ENCODE data around the gene ME1.
"Not testable (repeated sequence)": the region's sequence is repeated elsewhere in the genome, so short reads cannot be mapped to it uniquely, and the experiment has no call there.

The ME1 gene

DNA sequence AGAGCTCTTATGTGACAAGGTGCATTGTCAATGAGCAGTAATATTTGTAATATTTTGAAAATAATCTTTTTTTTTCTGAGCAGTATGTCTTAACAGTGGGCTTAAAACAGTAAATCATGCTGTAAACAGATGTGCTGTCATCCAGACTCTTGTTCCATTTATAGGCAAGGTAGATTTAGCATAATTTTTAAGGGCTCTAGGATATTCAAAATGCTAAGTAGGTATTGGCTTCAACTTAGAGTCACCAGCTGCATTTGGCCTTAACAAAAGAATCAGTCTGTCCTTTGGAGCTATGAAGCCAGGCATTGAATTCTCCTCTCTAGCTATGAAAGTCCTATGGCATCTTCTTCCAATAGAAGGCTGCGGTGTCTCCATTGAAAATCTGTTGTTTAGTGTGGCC is 63.7 kb downstream of the ME1 start:
- Histone ChIP-seq H3K9me3 (ENCODE audit: control insufficient read depth, insufficient read depth, low read depth, low read length) (no peaks in the 10 kb centered on the region), H3K36me3 (ENCODE audit: control insufficient read depth in 2 of 2, insufficient read depth in 1 of 2, low read length in 2 of 2) (peaks cover 0 to 9% of the 10 kb centered on the region in 2 experiments; a peak in 1 of 3 replicates), H3K27ac (ENCODE audit: extremely low read depth, low read depth, low read length) (no peak overlapping the region), H3K4me3 (ENCODE audit: low read depth, low read length) (no peak overlapping the region), H3K4me1 (ENCODE audit: control insufficient read depth, insufficient read depth, low read length) (no peaks in the 10 kb centered on the region)
- POLR2A ChIA-PET: no interaction called here
- no peak for TF ChIP-seq ZNF335 (tag by site-specific recombination; conservative IDR thresholded peaks at IDR 0.05)
- TF ChIP-seq, protein P1, sequence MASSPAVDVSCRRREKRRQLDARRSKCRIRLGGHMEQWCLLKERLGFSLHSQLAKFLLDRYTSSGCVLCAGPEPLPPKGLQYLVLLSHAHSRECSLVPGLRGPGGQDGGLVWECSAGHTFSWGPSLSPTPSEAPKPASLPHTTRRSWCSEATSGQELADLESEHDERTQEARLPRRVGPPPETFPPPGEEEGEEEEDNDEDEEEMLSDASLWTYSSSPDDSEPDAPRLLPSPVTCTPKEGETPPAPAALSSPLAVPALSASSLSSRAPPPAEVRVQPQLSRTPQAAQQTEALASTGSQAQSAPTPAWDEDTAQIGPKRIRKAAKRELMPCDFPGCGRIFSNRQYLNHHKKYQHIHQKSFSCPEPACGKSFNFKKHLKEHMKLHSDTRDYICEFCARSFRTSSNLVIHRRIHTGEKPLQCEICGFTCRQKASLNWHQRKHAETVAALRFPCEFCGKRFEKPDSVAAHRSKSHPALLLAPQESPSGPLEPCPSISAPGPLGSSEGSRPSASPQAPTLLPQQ (tag by site-specific recombination; IDR thresholded peaks at IDR 0.05): no peak
- TF ChIP-seq ZNF302 (tag by site-specific recombination; IDR thresholded peaks at IDR 0.05; ENCODE audit: low read depth): no peak
- no peak for TF ChIP-seq ZNF221 (tag by site-specific recombination; IDR thresholded peaks at IDR 0.05; ENCODE audit: borderline replicate concordance)
- TF ChIP-seq, protein P2, sequence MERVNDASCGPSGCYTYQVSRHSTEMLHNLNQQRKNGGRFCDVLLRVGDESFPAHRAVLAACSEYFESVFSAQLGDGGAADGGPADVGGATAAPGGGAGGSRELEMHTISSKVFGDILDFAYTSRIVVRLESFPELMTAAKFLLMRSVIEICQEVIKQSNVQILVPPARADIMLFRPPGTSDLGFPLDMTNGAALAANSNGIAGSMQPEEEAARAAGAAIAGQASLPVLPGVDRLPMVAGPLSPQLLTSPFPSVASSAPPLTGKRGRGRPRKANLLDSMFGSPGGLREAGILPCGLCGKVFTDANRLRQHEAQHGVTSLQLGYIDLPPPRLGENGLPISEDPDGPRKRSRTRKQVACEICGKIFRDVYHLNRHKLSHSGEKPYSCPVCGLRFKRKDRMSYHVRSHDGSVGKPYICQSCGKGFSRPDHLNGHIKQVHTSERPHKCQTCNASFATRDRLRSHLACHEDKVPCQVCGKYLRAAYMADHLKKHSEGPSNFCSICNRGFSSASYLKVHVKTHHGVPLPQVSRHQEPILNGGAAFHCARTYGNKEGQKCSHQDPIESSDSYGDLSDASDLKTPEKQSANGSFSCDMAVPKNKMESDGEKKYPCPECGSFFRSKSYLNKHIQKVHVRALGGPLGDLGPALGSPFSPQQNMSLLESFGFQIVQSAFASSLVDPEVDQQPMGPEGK (tag by site-specific recombination; IDR thresholded peaks at IDR 0.05): no peak
- TF ChIP-seq ZNF311 (tag by site-specific recombination; IDR thresholded peaks at IDR 0.05; ENCODE audit: borderline replicate concordance): no peak
- no peak for TF ChIP-seq ZNF510 (tag by site-specific recombination; IDR thresholded peaks at IDR 0.05; ENCODE audit: insufficient replicate concordance)
- CTCF ChIA-PET: interaction anchor here (0.5 to 0.7 kb wide), 2 partner anchors 13 to 50 kb away, joined by 4 read pairs; no protein-coding TSS in a partner anchor

DNA sequence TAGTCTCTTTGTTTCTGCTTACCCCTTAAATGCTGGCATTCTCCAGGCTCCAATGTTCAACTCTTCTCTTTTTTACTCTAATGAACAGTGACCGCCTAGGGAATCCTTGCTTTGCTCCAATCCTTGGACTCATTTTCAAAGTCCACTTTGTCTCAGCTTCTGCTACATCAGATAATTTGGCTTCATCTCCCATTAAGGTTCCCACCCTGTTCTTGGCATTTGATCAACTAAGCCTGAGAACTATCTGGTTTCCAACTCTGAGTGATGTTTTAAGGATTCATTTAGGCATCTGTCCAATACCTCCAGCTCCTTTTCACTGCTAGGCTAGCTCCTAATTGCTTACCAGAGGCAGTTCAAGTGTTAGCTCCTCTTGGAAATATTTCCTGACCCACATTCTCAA is 64.9 kb downstream of the ME1 start:
- H3K9me3 ChIP-seq (ENCODE audit: control insufficient read depth, insufficient read depth, low read depth, low read length): no peaks in the 10 kb centered on the region
- no peak overlapping the region for H3K4me3 ChIP-seq (ENCODE audit: low read depth, low read length)
- no peaks in the 10 kb centered on the region for H3K4me1 ChIP-seq (ENCODE audit: control insufficient read depth, insufficient read depth, low read length)
- H3K27ac ChIP-seq (ENCODE audit: extremely low read depth, low read depth, low read length): no peak overlapping the region
- H3K36me3 ChIP-seq (ENCODE audit: control insufficient read depth in 2 of 2, insufficient read depth in 1 of 2, low read length in 2 of 2): peaks cover 0 to 9% of the 10 kb centered on the region in 2 experiments; a peak in 1 of 3 replicates
- ChIA-PET POLR2A (no interaction called here), CTCF (interaction anchor here (2.0 kb wide), 1 partner anchor 146 kb away, joined by 8 read pairs; the partner anchor contains the start of gene PRSS35)
- TF ChIP-seq ZNF785 (tag by site-specific recombination; IDR thresholded peaks at IDR 0.05): no peak
- no peak for TF ChIP-seq ZNF677 (tag by site-specific recombination; IDR thresholded peaks at IDR 0.05)
- no peak for TF ChIP-seq ZNF623 (tag by site-specific recombination; IDR thresholded peaks at IDR 0.05)
- TF ChIP-seq, protein P3, sequence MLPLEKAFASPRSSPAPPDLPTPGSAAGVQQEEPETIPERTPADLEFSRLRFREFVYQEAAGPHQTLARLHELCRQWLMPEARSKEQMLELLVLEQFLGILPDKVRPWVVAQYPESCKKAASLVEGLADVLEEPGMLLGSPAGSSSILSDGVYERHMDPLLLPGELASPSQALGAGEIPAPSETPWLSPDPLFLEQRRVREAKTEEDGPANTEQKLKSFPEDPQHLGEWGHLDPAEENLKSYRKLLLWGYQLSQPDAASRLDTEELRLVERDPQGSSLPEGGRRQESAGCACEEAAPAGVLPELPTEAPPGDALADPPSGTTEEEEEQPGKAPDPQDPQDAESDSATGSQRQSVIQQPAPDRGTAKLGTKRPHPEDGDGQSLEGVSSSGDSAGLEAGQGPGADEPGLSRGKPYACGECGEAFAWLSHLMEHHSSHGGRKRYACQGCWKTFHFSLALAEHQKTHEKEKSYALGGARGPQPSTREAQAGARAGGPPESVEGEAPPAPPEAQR (tag by site-specific recombination; IDR thresholded peaks at IDR 0.05): no peak
- TF ChIP-seq ZNF112 (tag by site-specific recombination; IDR thresholded peaks at IDR 0.05): no peak
- no peak for TF ChIP-seq ZNF473 (tag by site-specific recombination; IDR thresholded peaks at IDR 0.05)
- no peak for TF ChIP-seq MZF1 (tag by site-specific recombination; IDR thresholded peaks at IDR 0.05; ENCODE audit: borderline replicate concordance)
- no peak for TF ChIP-seq YY2 (tag by site-specific recombination; IDR thresholded peaks at IDR 0.05)
- TF ChIP-seq ZNF37A (tag by site-specific recombination; IDR thresholded peaks at IDR 0.05): no peak
- TF ChIP-seq ZNF621 (tag by site-specific recombination; IDR thresholded peaks at IDR 0.05): no peak
- TF ChIP-seq GLIS1 (tag by site-specific recombination; IDR thresholded peaks at IDR 0.05): no peak
- TF ChIP-seq, protein P4, sequence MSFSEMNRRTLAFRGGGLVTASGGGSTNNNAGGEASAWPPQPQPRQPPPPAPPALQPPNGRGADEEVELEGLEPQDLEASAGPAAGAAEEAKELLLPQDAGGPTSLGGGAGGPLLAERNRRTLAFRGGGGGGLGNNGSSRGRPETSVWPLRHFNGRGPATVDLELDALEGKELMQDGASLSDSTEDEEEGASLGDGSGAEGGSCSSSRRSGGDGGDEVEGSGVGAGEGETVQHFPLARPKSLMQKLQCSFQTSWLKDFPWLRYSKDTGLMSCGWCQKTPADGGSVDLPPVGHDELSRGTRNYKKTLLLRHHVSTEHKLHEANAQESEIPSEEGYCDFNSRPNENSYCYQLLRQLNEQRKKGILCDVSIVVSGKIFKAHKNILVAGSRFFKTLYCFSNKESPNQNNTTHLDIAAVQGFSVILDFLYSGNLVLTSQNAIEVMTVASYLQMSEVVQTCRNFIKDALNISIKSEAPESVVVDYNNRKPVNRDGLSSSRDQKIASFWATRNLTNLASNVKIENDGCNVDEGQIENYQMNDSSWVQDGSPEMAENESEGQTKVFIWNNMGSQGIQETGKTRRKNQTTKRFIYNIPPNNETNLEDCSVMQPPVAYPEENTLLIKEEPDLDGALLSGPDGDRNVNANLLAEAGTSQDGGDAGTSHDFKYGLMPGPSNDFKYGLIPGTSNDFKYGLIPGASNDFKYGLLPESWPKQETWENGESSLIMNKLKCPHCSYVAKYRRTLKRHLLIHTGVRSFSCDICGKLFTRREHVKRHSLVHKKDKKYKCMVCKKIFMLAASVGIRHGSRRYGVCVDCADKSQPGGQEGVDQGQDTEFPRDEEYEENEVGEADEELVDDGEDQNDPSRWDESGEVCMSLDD (tag by site-specific recombination; IDR thresholded peaks at IDR 0.05): no peak
- no peak for TF ChIP-seq REPIN1 (tag by site-specific recombination; IDR thresholded peaks at IDR 0.05; ENCODE audit: low read depth)
- TF ChIP-seq ZNF354C (tag by site-specific recombination; IDR thresholded peaks at IDR 0.05; ENCODE audit: borderline replicate concordance, low read depth): no peak
- no peak for TF ChIP-seq GFI1B (tag by site-specific recombination; IDR thresholded peaks at IDR 0.05)
- TF ChIP-seq ZNF514 (tag by site-specific recombination; IDR thresholded peaks at IDR 0.05): no peak
- TF ChIP-seq ZNF266 (tag by site-specific recombination; IDR thresholded peaks at IDR 0.05; ENCODE audit: low read depth): no peak
- no peak for TF ChIP-seq ZNF19 (tag by site-specific recombination; IDR thresholded peaks at IDR 0.05; ENCODE audit: low read depth)
- no peak for TF ChIP-seq ZNF10 (tag by site-specific recombination; IDR thresholded peaks at IDR 0.05)

DNA sequence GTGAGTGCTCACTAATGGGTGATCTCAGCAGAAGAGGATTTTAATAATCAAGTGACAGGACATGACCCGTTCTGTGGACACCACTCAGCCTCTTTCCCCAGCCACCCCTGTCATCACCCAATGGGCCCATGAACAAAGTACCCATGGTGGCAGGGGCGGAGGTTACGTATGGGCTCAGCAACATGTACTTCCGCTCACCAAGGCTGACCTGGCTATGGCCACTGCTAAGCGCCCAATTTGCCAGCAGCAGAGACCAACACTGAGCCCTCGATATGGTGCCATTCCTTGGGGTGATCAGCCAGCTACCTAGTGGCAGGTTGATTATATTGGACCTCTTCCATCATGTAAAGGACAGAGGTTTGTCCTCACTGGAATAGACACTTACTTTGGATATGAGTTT is 68.5 kb downstream of the ME1 start:
- POLR2A ChIA-PET; H3K27ac ChIP-seq (ENCODE audit: extremely low read depth, low read depth, low read length); CTCF ChIA-PET; H3K4me1 ChIP-seq (ENCODE audit: control insufficient read depth, insufficient read depth, low read length); H3K9me3 ChIP-seq (ENCODE audit: control insufficient read depth, insufficient read depth, low read depth, low read length); H3K4me3 ChIP-seq (ENCODE audit: low read depth, low read length): not testable (repeated sequence)
- peaks cover 0 to 12% of the 10 kb centered on the region in 2 experiments; a peak in 1 of 3 replicates for H3K36me3 ChIP-seq (ENCODE audit: control insufficient read depth in 2 of 2, insufficient read depth in 1 of 2, low read length in 2 of 2)
